ENCODE data around the gene CA5B. TPM values are rescaled to one million over a fixed set of nuclear protein-coding genes. Genes with fewer than 3 reads are reported as not detected.
"Not testable (repeated sequence)": the region's sequence is repeated elsewhere in the genome, so short reads cannot be mapped to it uniquely, and the experiment has no call there.

Gene CA5B
- total RNA-seq, 1 experiment from 2014 or later = 12.1 TPM

GRCh38 chrX:15755091-15755490 lies 17.0 kb downstream of the CA5B start:
- Histone ChIP-seq H3F3A (ENCODE audit: insufficient read depth, low read depth) (no peaks in the 10 kb centered on the region), H3K4me3 (no peak overlapping the region), H3K27me3 (ENCODE audit: insufficient read depth, low read depth) (no peaks in the 10 kb centered on the region), H3K36me3 (ENCODE audit: low read depth) (no peaks in the 10 kb centered on the region), H3K4me2 (no peak overlapping the region), H4K20me1 (ENCODE audit: insufficient read depth) (no peaks in the 10 kb centered on the region), H3K27ac (no peak overlapping the region), H3K4me1 (replicated peaks; ENCODE audit: insufficient read depth) (no peaks in the 10 kb centered on the region), H3K79me2 (ENCODE audit: low read depth) (no peaks in the 10 kb centered on the region), H3K9me3 (ENCODE audit: insufficient read depth, low read depth) (no peaks in the 10 kb centered on the region), H3K9me2 (ENCODE audit: insufficient read depth) (no peaks in the 10 kb centered on the region), H2AFZ (no peak overlapping the region)
- TF ChIP-seq CTCF (conservative IDR thresholded peaks at IDR 0.05) (no peak), EZH2 (IDR thresholded peaks at IDR 0.05; ENCODE audit: low read depth) (no peak)
- CTCF ChIA-PET = no interaction called here
- no TSS peak for BruUV-seq (replicated peaks)
- POLR2A ChIA-PET (ENCODE audit: unreplicated experiment) = interaction anchor here (0.6 kb wide), 1 partner anchor 182 kb away, joined by 4 read pairs; no protein-coding TSS in a partner anchor
- no peak for DNase-seq
- intact Hi-C loops (cut with micrococcal nuclease; ENCODE audit: unreplicated experiment) = no loop called here

GRCh38 chrX:15758140-15758539 lies 20.1 kb downstream of the CA5B start:
- H3K9me3 ChIP-seq (ENCODE audit: insufficient read depth, low read depth) = no peaks in the 10 kb centered on the region
- DNase-seq = no peak
- no peaks in the 10 kb centered on the region for H3K27me3 ChIP-seq (ENCODE audit: insufficient read depth, low read depth)
- CTCF ChIA-PET = no interaction called here
- H4K20me1 ChIP-seq (ENCODE audit: insufficient read depth) = no peaks in the 10 kb centered on the region
- no peak overlapping the region for H3K4me2 ChIP-seq
- no peaks in the 10 kb centered on the region for H3K9me2 ChIP-seq (ENCODE audit: insufficient read depth)
- no peak overlapping the region for H3K27ac ChIP-seq
- no peak overlapping the region for H3K4me3 ChIP-seq
- no TSS peak for BruUV-seq (replicated peaks)
- POLR2A ChIA-PET (ENCODE audit: unreplicated experiment) = no interaction called here
- no peaks in the 10 kb centered on the region for H3F3A ChIP-seq (ENCODE audit: insufficient read depth, low read depth)
- no peaks in the 10 kb centered on the region for H3K36me3 ChIP-seq (ENCODE audit: low read depth)
- H3K79me2 ChIP-seq (ENCODE audit: low read depth) = no peaks in the 10 kb centered on the region
- H2AFZ ChIP-seq = no peak overlapping the region
- intact Hi-C loops (cut with micrococcal nuclease; ENCODE audit: unreplicated experiment) = no loop called here
- TF ChIP-seq CTCF (conservative IDR thresholded peaks at IDR 0.05) (no peak), EZH2 (IDR thresholded peaks at IDR 0.05; ENCODE audit: low read depth) (no peak)
- no peaks in the 10 kb centered on the region for H3K4me1 ChIP-seq (replicated peaks; ENCODE audit: insufficient read depth)

- CTCF ChIA-PET; H3K4me1 ChIP-seq (replicated peaks; ENCODE audit: insufficient read depth); H3K9me2 ChIP-seq (ENCODE audit: insufficient read depth); H3F3A ChIP-seq (ENCODE audit: insufficient read depth, low read depth); DNase-seq; POLR2A ChIA-PET (ENCODE audit: unreplicated experiment); H2AFZ ChIP-seq; H3K9me3 ChIP-seq (ENCODE audit: insufficient read depth, low read depth); H3K4me2 ChIP-seq; H3K27ac ChIP-seq; BruUV-seq (replicated peaks); intact Hi-C loops (cut with micrococcal nuclease; ENCODE audit: unreplicated experiment); H3K79me2 ChIP-seq (ENCODE audit: low read depth); H3K36me3 ChIP-seq (ENCODE audit: low read depth); H4K20me1 ChIP-seq (ENCODE audit: insufficient read depth); H3K27me3 ChIP-seq (ENCODE audit: insufficient read depth, low read depth); H3K4me3 ChIP-seq: not testable (repeated sequence)
Observed at GRCh38 chrX:15759886-15760285, 21.8 kb downstream of the CA5B start.

- Histone ChIP-seq H4K20me1 (ENCODE audit: insufficient read depth) (no peaks in the 10 kb centered on the region), H3K27me3 (ENCODE audit: insufficient read depth, low read depth) (no peaks in the 10 kb centered on the region), H3K79me2 (ENCODE audit: low read depth) (no peaks in the 10 kb centered on the region), H3K4me1 (replicated peaks; ENCODE audit: insufficient read depth) (no peaks in the 10 kb centered on the region), H3F3A (ENCODE audit: insufficient read depth, low read depth) (no peaks in the 10 kb centered on the region), H3K9me2 (ENCODE audit: insufficient read depth) (no peaks in the 10 kb centered on the region), H3K4me3 (no peak overlapping the region), H3K36me3 (ENCODE audit: low read depth) (no peaks in the 10 kb centered on the region), H2AFZ (no peak overlapping the region), H3K27ac (no peak overlapping the region), H3K4me2 (no peak overlapping the region), H3K9me3 (ENCODE audit: insufficient read depth, low read depth) (no peaks in the 10 kb centered on the region)
- peak in 1 of 2 experiments; percentile 7 for DNase-seq
- TF ChIP-seq EZH2 (IDR thresholded peaks at IDR 0.05; ENCODE audit: low read depth) (no peak), CTCF (conservative IDR thresholded peaks at IDR 0.05) (peak; percentile 69)
- no TSS peak for BruUV-seq (replicated peaks)
- intact Hi-C loops (cut with micrococcal nuclease; ENCODE audit: unreplicated experiment) = no loop called here
- POLR2A ChIA-PET (ENCODE audit: unreplicated experiment) = no interaction called here
- CTCF ChIA-PET = no interaction called here
Observed at GRCh38 chrX:15761564-15762191, 23.6 kb downstream of the CA5B start.

Data from PC-9 (cell line).